ENCODE results near the gene HEATR1.

- TF ChIP-seq CTCF (IDR thresholded peaks at IDR 0.05) (no peak), POLR2A (IDR thresholded peaks at IDR 0.05) (no peak)
Observed at GRCh38 chr1:236622407-236622806, 18.1 kb upstream of the HEATR1 start.

Measured in thyroid gland (tissue), 4 donors.